Naive B cell (primary cell): ENCODE measurements around the gene RRAS2. TPM values are rescaled to one million over a fixed set of nuclear protein-coding genes. Genes with fewer than 3 reads are reported as not detected.
"Not testable (repeated sequence)": the region's sequence is repeated elsewhere in the genome, so short reads cannot be mapped to it uniquely, and the experiment has no call there.

Source experiments
- ATAC-seq, 2 donors: fragments of 150-1000 bp; cut with Tn5 transposase; 2 replicates each; pipeline ENCODE4 v1.10.0; 2021; ENCODE audit warnings: low read depth in 2 of 2, mild to moderate bottlenecking in 2 of 2, moderate library complexity in 2 of 2
- DNase-seq: peaks from one replicate; pipeline ENCODE4 v3.0.0; 2022
- H3K27ac Mint-ChIP-seq, 6 donors: one replicate each; pipeline ENCODE4 v1.8.0; 2020 to 2022; ENCODE audit warnings: mild to moderate bottlenecking in 6 of 6, mixed read lengths in 6 of 6, moderate library complexity in 5 of 6, inconsistent platforms in 2 of 6
- H3K27me3 Mint-ChIP-seq, 3 donors: one replicate each; pipeline ENCODE4 v1.8.0; 2021 to 2022; ENCODE audit warnings: mixed read lengths in 3 of 3, mild to moderate bottlenecking in 1 of 3
- H3K36me3 Mint-ChIP-seq, 2 donors: one replicate each; pipeline ENCODE4 v1.8.0; 2020 to 2022; ENCODE audit warnings: mixed read lengths in 2 of 2, inconsistent platforms in 1 of 2, mild to moderate bottlenecking in 1 of 2
- H3K4me1 Mint-ChIP-seq, 3 donors: one replicate each; pipeline ENCODE4 v1.8.0; 2020 to 2022; ENCODE audit warnings: mixed read lengths in 3 of 3, inconsistent platforms in 1 of 3, mild to moderate bottlenecking in 1 of 3, moderate library complexity in 1 of 3
- H3K4me3 Mint-ChIP-seq, 8 donors: one replicate each; pipeline ENCODE4 v1.8.0; 2020 to 2022; ENCODE audit warnings: mild to moderate bottlenecking in 8 of 8, mixed read lengths in 8 of 8, moderate library complexity in 8 of 8, inconsistent platforms in 2 of 8
- H3K9me3 Mint-ChIP-seq, 7 donors: one replicate each; pipeline ENCODE4 v1.8.0; 2020 to 2022; ENCODE audit warnings: mixed read lengths in 7 of 7, mild to moderate bottlenecking in 5 of 7, inconsistent platforms in 2 of 7, moderate library complexity in 1 of 7
- polyA plus RNA-seq, 6 donors: library from polyadenylated mRNA; unstranded; fragments of 300-500 nt; fragmentation: Illumina TruSeq; gene quantifications; one replicate each; pipeline ENCODE4 v1.2.3, GENCODE V29; 2021; ENCODE audit warnings: low read depth in 6 of 6

Gene RRAS2
- 100 to 1,000 TPM in 4 of 6 donors, 10 to 100 TPM in 2; 95.9 to 155 (median 118) TPM for polyA plus RNA-seq

DNA sequence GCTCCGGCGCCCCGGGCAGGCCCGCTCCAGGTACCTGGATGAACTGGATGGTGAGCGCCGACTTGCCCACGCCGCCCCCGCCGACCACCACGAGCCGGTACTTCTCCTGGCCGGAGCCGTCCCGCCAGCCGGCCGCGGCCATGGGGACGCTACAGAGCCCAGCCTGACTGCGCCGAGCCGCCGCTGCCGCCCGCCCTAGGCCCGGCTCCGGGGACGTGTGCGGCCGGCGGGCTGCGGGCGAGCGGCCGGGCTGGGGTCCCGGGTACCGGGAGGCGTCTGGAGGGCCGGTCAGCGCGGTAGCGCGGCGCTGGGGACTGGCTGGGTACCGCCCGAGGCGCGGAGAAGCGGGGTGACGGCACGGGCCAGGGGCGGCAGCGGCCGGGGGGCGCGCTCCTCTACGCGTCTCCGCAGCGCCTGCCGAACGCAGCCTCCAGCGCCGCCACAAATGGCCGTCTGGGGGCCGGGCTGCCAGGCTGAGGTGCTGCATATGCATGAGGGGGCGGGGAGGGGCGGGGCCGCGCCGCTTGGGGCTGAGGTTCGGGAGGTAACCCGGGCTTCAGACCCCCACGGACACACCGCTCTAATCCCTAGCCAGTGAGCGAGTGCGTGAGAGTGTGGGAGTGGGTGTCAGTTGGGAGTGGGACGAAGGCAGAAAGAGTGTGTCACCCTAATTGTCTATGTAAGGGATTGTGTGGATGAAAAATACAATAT is at the start of gene RRAS2:
Gene RRAS2 (minus strand): TSS at position 455 of the 711 bp plus-strand sequence. CDS start 313 bp downstream, at position 142.
- Mint-ChIP-seq H3K27me3 (no peaks in the 10 kb centered on the region), H3K4me1 (peaks cover 42 to 50% (median 46%) of the 10 kb centered on the region in 3 donors), H3K9me3 (no peaks in the 10 kb centered on the region), H3K27ac (peak within 1 kb of the TSS; percentile 94 to 99 (median 97)), H3K4me3 (peak within 1 kb of the TSS; percentile 93 to 100 (median 98)), H3K36me3 (no peaks in the 10 kb centered on the region)
- peak; percentile 84 for DNase-seq
- peak; percentile 89 for ATAC-seq

DNA sequence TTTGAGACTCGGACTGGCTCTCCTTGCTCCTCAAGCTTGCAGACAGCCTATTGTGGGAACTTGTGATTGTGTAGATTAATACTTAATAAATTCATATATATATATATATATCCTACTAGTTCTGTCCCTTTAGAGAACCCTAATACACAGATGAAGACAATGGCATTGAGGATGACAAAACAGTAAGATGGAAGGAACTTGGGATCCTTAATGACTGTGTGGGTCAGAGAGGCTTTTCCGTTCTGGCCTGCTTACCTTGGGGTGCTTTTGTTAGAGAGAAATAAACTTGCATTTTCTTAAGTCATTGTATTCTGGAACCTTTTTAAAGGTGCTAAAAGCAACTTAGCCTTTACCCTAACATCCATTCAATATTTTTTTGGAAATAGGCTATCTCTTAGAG is 49.6 kb upstream of the RRAS2 start:
- no peaks in the 10 kb centered on the region for H3K9me3 Mint-ChIP-seq
- ATAC-seq (no peak), DNase-seq (no peak)
- H3K27me3 Mint-ChIP-seq, result no peaks in the 10 kb centered on the region
- no peak overlapping the region for H3K4me3 Mint-ChIP-seq
- H3K27ac Mint-ChIP-seq, result no peak overlapping the region
- peaks cover 4 to 18% (median 9%) of the 10 kb centered on the region in 3 donors for H3K4me1 Mint-ChIP-seq
- H3K36me3 Mint-ChIP-seq, result no peaks in the 10 kb centered on the region

GRCh38 chr11:14406116-14406515 is 47.1 kb upstream of the RRAS2 start:
- not testable (repeated sequence) for H3K4me1 Mint-ChIP-seq, ATAC-seq, H3K36me3 Mint-ChIP-seq, H3K9me3 Mint-ChIP-seq, H3K27ac Mint-ChIP-seq, H3K27me3 Mint-ChIP-seq, DNase-seq, H3K4me3 Mint-ChIP-seq

- not testable (repeated sequence) for H3K4me1 Mint-ChIP-seq, H3K4me3 Mint-ChIP-seq, ATAC-seq, H3K36me3 Mint-ChIP-seq, H3K27ac Mint-ChIP-seq, H3K9me3 Mint-ChIP-seq, H3K27me3 Mint-ChIP-seq, DNase-seq
These were observed 44.5 kb upstream of the RRAS2 start for GRCh38 chr11:14403528-14403927.

DNA sequence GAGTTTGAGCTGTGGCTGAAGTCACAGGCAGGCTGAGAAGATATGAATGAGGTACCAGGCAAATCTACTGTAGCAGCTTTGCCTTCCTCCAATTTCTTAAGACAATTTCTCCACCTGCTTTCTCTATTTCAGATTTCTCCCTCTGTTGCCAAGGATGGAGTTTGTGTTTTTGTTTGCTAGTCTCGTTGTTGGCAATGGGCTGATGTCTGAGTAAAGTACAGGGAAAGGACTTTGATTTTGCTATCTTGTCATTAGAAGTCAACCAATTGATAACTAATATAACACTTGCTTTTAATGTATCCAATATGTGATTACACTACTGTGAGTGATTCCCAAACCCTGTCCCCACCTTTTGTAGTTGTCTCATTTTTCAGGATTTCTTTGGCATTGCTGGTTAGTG is 40.1 kb upstream of the RRAS2 start:
- DNase-seq (no peak), ATAC-seq (no peak)
- H3K27me3 Mint-ChIP-seq, result no peaks in the 10 kb centered on the region
- H3K4me1 Mint-ChIP-seq, result peaks cover 0 to 9% (median 0%) of the 10 kb centered on the region in 3 donors
- peak overlapping the region in 1 of 6 donors; percentile 17 for H3K27ac Mint-ChIP-seq
- H3K9me3 Mint-ChIP-seq, result no peaks in the 10 kb centered on the region
- H3K4me3 Mint-ChIP-seq, result no peak overlapping the region
- no peaks in the 10 kb centered on the region for H3K36me3 Mint-ChIP-seq

GRCh38 chr11:14396273-14396672 is 37.3 kb upstream of the RRAS2 start:
- Mint-ChIP-seq H3K4me1 (peaks cover 0 to 14% (median 3%) of the 10 kb centered on the region in 3 donors), H3K27ac (peak overlapping the region in 1 of 6 donors; percentile 56), H3K9me3 (peaks cover 0 to 2% (median 0%) of the 10 kb centered on the region in 7 donors), H3K4me3 (no peak overlapping the region), H3K36me3 (no peaks in the 10 kb centered on the region), H3K27me3 (no peaks in the 10 kb centered on the region)
- DNase-seq, result no peak
- ATAC-seq, result no peak

- no peak for DNase-seq
- no peak for ATAC-seq
- Mint-ChIP-seq H3K4me1 (peaks cover 0 to 14% (median 3%) of the 10 kb centered on the region in 3 donors), H3K27me3 (no peaks in the 10 kb centered on the region), H3K4me3 (no peak overlapping the region), H3K36me3 (no peaks in the 10 kb centered on the region), H3K27ac (no peak overlapping the region), H3K9me3 (peaks cover 0 to 2% (median 0%) of the 10 kb centered on the region in 7 donors)
These were observed 34.9 kb upstream of the RRAS2 start for GRCh38 chr11:14393889-14394288.

DNA sequence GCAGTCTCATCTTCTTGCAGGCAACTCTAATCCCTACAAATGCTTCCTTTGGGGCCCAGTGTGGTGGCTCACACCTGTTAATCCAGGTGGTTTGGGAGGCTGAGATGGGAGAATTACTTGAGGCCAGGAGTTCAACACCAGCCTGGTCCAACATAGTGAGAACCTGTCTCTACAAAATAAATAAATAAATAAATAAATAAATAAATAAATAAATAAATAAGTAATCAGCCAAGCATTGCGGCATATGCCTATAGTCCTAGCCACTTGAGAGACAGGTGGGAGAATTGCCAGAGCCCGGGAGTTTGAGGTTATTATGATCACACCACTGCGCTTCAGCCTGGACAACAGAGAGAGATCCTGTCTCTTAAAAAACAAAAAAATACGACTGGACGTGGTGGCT is 34.1 kb upstream of the RRAS2 start:
- peaks cover 0 to 3% (median 2%) of the 10 kb centered on the region in 3 donors for H3K27me3 Mint-ChIP-seq
- H3K4me3 Mint-ChIP-seq, result no peak overlapping the region
- DNase-seq (no peak), ATAC-seq (no peak)
- H3K27ac Mint-ChIP-seq, result peak overlapping the region in 1 of 6 donors; percentile 27
- peaks cover 0 to 2% (median 0%) of the 10 kb centered on the region in 7 donors for H3K9me3 Mint-ChIP-seq
- H3K36me3 Mint-ChIP-seq, result no peaks in the 10 kb centered on the region
- H3K4me1 Mint-ChIP-seq, result peaks cover 0 to 12% (median 3%) of the 10 kb centered on the region in 3 donors

DNA sequence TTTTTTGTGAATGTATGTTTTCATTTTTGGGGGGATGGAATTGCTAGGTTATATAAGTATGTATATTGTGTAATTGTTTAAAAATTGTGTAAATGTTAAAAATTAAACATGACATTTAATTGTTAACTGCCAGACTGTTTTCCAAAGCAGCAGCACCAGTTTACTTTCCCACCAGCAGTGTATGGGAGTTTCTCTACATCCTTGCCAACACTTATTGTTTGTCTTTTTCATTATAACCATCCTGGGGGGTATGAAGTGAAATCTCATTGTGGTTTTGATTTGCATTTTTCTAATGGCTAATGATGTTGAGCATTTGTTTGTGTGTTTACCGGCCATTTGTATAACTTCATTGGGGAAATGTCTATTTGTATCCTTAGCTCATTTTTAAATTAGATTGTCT is 31.7 kb upstream of the RRAS2 start:
- Mint-ChIP-seq H3K27me3 (peaks cover 0 to 8% (median 6%) of the 10 kb centered on the region in 3 donors), H3K9me3 (peaks cover 0 to 2% (median 0%) of the 10 kb centered on the region in 7 donors), H3K4me3 (no peak overlapping the region), H3K4me1 (peaks cover 0 to 13% (median 3%) of the 10 kb centered on the region in 3 donors), H3K36me3 (no peaks in the 10 kb centered on the region), H3K27ac (no peak overlapping the region)
- DNase-seq (no peak), ATAC-seq (no peak)

DNA sequence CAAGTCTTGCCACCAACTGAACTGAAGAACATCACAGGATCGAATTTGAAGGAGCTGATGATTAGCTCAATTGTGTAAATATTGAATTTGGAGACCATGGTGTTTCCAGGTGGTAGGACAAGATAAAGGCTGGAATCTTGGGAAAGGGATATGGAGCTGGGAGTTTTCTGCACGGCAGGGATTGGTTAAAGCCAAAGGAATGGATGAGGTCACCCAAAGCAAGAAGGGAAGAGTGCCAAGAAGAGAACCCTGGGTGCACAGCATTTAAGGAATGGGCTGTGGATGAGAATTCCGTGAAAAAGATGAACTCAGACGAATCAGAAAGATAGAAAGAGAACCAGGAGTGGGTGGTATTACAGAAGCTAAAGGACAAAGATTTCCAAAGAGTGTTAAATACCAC is 29.4 kb upstream of the RRAS2 start:
- Mint-ChIP-seq H3K36me3 (no peaks in the 10 kb centered on the region), H3K4me1 (peaks cover 0 to 7% (median 5%) of the 10 kb centered on the region in 3 donors), H3K4me3 (no peak overlapping the region), H3K9me3 (no peaks in the 10 kb centered on the region), H3K27ac (peak overlapping the region in 2 of 6 donors; percentile 8 to 45), H3K27me3 (peaks cover 0 to 8% (median 6%) of the 10 kb centered on the region in 3 donors)
- DNase-seq (no peak), ATAC-seq (no peak)

- Mint-ChIP-seq H3K4me1 (peaks cover 3 to 7% (median 5%) of the 10 kb centered on the region in 3 donors), H3K27ac (no peak overlapping the region), H3K36me3 (no peaks in the 10 kb centered on the region), H3K9me3 (no peaks in the 10 kb centered on the region), H3K27me3 (peaks cover 0 to 8% (median 6%) of the 10 kb centered on the region in 3 donors), H3K4me3 (no peak overlapping the region)
- DNase-seq, result no peak
- ATAC-seq, result no peak
These were observed 28.0 kb upstream of the RRAS2 start for GRCh38 chr11:14386895-14387480.

GRCh38 chr11:14386081-14386480 is 27.1 kb upstream of the RRAS2 start:
- H3K4me3 Mint-ChIP-seq, result no peak overlapping the region
- H3K27ac Mint-ChIP-seq, result peak overlapping the region in 1 of 6 donors; percentile 21
- H3K4me1 Mint-ChIP-seq, result peaks cover 10 to 14% (median 11%) of the 10 kb centered on the region in 3 donors
- ATAC-seq (no peak), DNase-seq (no peak)
- H3K36me3 Mint-ChIP-seq, result no peaks in the 10 kb centered on the region
- no peaks in the 10 kb centered on the region for H3K9me3 Mint-ChIP-seq
- H3K27me3 Mint-ChIP-seq, result peaks cover 0 to 8% (median 6%) of the 10 kb centered on the region in 3 donors

DNA sequence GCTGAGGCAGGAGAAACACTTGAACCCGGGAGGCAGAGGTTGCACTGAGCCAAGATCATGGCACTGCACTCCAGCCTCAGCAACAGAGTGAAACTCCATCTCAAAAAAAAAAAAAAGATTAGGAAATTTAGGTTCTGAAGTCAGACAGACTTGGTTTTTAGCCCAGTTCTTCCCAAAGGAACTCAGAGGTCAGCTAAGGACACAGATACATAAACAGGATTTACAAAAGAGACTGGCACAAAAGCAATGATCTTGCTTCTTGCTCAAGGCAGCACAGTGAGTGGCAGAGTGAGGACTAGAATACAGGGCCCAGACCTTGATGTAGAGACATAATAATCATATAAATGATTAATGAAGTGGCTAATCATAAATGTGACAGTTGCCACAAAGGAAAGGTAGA is 25.4 kb upstream of the RRAS2 start:
- ATAC-seq, result no peak
- H3K4me3 Mint-ChIP-seq, result no peak overlapping the region
- no peaks in the 10 kb centered on the region for H3K9me3 Mint-ChIP-seq
- peaks cover 0 to 8% (median 6%) of the 10 kb centered on the region in 3 donors for H3K27me3 Mint-ChIP-seq
- peaks cover 11 to 16% (median 14%) of the 10 kb centered on the region in 3 donors for H3K4me1 Mint-ChIP-seq
- no peaks in the 10 kb centered on the region for H3K36me3 Mint-ChIP-seq
- peak overlapping the region in 1 of 6 donors; percentile 21 for H3K27ac Mint-ChIP-seq
- no peak for DNase-seq

- Mint-ChIP-seq H3K4me3 (peak overlapping the region in 7 of 8 donors; percentile 75 to 93 (median 84)), H3K27ac (peak overlapping the region in 4 of 6 donors; percentile 34 to 83 (median 78)), H3K36me3 (no peaks in the 10 kb centered on the region), H3K9me3 (no peaks in the 10 kb centered on the region), H3K27me3 (no peaks in the 10 kb centered on the region), H3K4me1 (peaks cover 14 to 17% (median 16%) of the 10 kb centered on the region in 3 donors)
- DNase-seq (no peak), ATAC-seq (no peak)
These were observed 23.0 kb upstream of the RRAS2 start for GRCh38 chr11:14381968-14382367.
